Panc1 (cell line): Measurements from ENCODE around the gene SIRT6. TPM values are rescaled to one million over a fixed set of nuclear protein-coding genes. Genes with fewer than 3 reads are reported as not detected.

Experiments
- ATAC-seq: fragments of 200-7000 bp; cut with Tn5 transposase; 2 replicates; pipeline ENCODE4 v1.9.1; 2020; ENCODE audit warnings: mild to moderate bottlenecking, moderate library complexity
- BruUV-seq: library from RNA; stranded (reverse); fragments of 400-500 nt; replicated peaks from 2 replicates; lab custom pipeline; 2021; lab: Mats Ljungman, UMichigan
- CTCF ChIA-PET: fragments of 300-600 bp; sonication (Branson Sonifier 250); formaldehyde crosslinking; loops from one replicate; lab custom pipeline; 2022; ENCODE audit warnings: antibody characterized with exemption; lab: Charles Lee
- POLR2A ChIA-PET: fragments of 300-600 bp; sonication (Branson Sonifier 250); formaldehyde crosslinking; loops from one replicate; lab custom pipeline; 2022; ENCODE audit warnings: antibody characterized with exemption; lab: Charles Lee
- DNase-seq: peaks from one replicate; pipeline ENCODE4 v3.0.0-alpha.2; 2010; ENCODE audit warnings: low read depth, low spot score
- H3K27ac ChIP-seq: 2 replicates; pipeline ENCODE4 v1.5.1; 2011; ENCODE audit warnings: mild to moderate bottlenecking, low read length, inconsistent platforms
- H3K27me3 ChIP-seq: fragments of 200-500 bp; sonication (Bioruptor generic); 2 replicates; pipeline ENCODE4 v1.6.0; 2014; ENCODE audit warnings: low read length, inconsistent platforms; ENCODE audit not compliant: control insufficient read depth, insufficient read depth
- H3K36me3 ChIP-seq: fragments of 200-500 bp; sonication (Bioruptor generic); 2 replicates; pipeline ENCODE4 v1.5.1; 2014; ENCODE audit warnings: inconsistent platforms, mild to moderate bottlenecking, low read length, moderate library complexity; ENCODE audit not compliant: control insufficient read depth, insufficient read depth
- H3K4me1 ChIP-seq: 2 replicates; pipeline ENCODE4 v1.5.1; 2011; ENCODE audit warnings: inconsistent platforms, mild to moderate bottlenecking, low read length, moderate library complexity; ENCODE audit not compliant: control insufficient read depth, insufficient read depth
- H3K4me3 ChIP-seq, 2 experiments: 2 replicates each; pipeline ENCODE4 v1.5.1; 2011 to 2012; ENCODE audit warnings: low read depth in 2 of 2, low read length in 2 of 2, mild to moderate bottlenecking in 2 of 2, inconsistent platforms in 1 of 2, moderate library complexity in 1 of 2
- H3K9me3 ChIP-seq: fragments of 200-500 bp; sonication (Bioruptor generic); 2 replicates; pipeline ENCODE4 v1.5.1; 2014; ENCODE audit warnings: low read depth, mild to moderate bottlenecking, inconsistent platforms, low read length, moderate library complexity; ENCODE audit not compliant: control insufficient read depth, insufficient read depth
- CTCF ChIP-seq: fragments of 450-650 bp; IDR thresholded peaks from 2 replicates; pipeline ENCODE4 v1.5.1; 2017; ENCODE audit warnings: mild to moderate bottlenecking
- POLR2AphosphoS5 ChIP-seq: IDR thresholded peaks from 2 replicates; pipeline ENCODE4 v1.6.1; 2012; ENCODE audit warnings: mild to moderate bottlenecking, low read depth, low read length, moderate library complexity
- REST ChIP-seq, 2 experiments: IDR thresholded peaks; 2 replicates each; pipeline ENCODE4 v1.6.1; 2011 to 2012; ENCODE audit warnings: low read depth in 2 of 2, control low read depth in 1 of 2, low read length in 1 of 2, mild to moderate bottlenecking in 1 of 2, moderate library complexity in 1 of 2; ENCODE audit not compliant: insufficient read depth in 1 of 2
- SIN3A ChIP-seq: IDR thresholded peaks from 2 replicates; pipeline ENCODE4 v1.6.1; 2012; ENCODE audit warnings: low read depth, mild to moderate bottlenecking, low read length, moderate library complexity, borderline replicate concordance; ENCODE audit not compliant: insufficient read depth
- TCF7L2 ChIP-seq: IDR thresholded peaks from 2 replicates; pipeline ENCODE4 v1.6.1; 2011; ENCODE audit warnings: mild to moderate bottlenecking, low read depth, low read length, inconsistent platforms
- in situ Hi-C: cut with HindIII; loops from 2 replicates; pipeline ENCODE4 v1.10.0; 2016; ENCODE audit warnings: low sequenced_read_pairs, low pct_unique_long_range_greater_than_20kb
- intact Hi-C: fragments of 100-400 bp; cut with micrococcal nuclease; formaldehyde crosslinking; loops from one replicate; pipeline ENCODE4 v1.10.0; 2022; ENCODE audit not compliant: unreplicated experiment
- total RNA-seq: library from RNA; stranded (reverse); gene quantifications from one replicate; pipeline ENCODE4 v1.2.1, GENCODE V29; 2021; ENCODE audit not compliant: unreplicated experiment

The SIRT6 gene
- total RNA-seq, 1 experiment from 2014 or later = 19.8 TPM

GRCh38 chr19:4229179-4229931 lies 47.0 kb upstream of the SIRT6 start, which contains the start of gene EBI3:
EBI3 (plus strand) TSS chr19:4229523; CDS start chr19:4229551, 28 bp downstream.
- CTCF ChIA-PET = no interaction called here
- Histone ChIP-seq H3K27me3 (no peaks in the 10 kb centered on the region; the same call in 1 of the 2 replicates), H3K4me3 (peak within 1 kb of the TSS in 1 of 2 experiments; percentile 20; a peak in 1 of 4 replicates), H3K27ac (0 out of 2 replicates have a peak within 1 kb of the TSS, but pooled peaks have one; percentile 12), H3K9me3 (no peaks in the 10 kb centered on the region), H3K4me1 (no peaks in the 10 kb centered on the region; the same call in 1 of the 2 replicates), H3K36me3 (no peaks in the 10 kb centered on the region)
- in situ Hi-C loops = no loop called here
- POLR2A ChIA-PET = no interaction called here
- no TSS peak for BruUV-seq
- intact Hi-C loops = no loop called here
- TF ChIP-seq POLR2AphosphoS5 = no peak
- no peak for TF ChIP-seq CTCF
- TF ChIP-seq TCF7L2 = no peak
- no peak for TF ChIP-seq SIN3A
- TF ChIP-seq REST (IDR thresholded peaks at IDR 0.05; ENCODE audit: insufficient read depth in 1 of 2, low read depth in 2 of 2, low read length in 1 of 2) = no peak
- ATAC-seq (peak; percentile 75), DNase-seq (no peak)

- TF ChIP-seq TCF7L2 (no peak), SIN3A (no peak)
- Histone ChIP-seq H3K4me3 (peak overlapping the region in 1 of 2 experiments; percentile 20; a peak in 1 of 4 replicates), H3K36me3 (no peaks in the 10 kb centered on the region), H3K9me3 (no peaks in the 10 kb centered on the region), H3K27me3 (no peaks in the 10 kb centered on the region; the same call in 1 of the 2 replicates), H3K4me1 (no peaks in the 10 kb centered on the region; the same call in 1 of the 2 replicates), H3K27ac (no peak overlapping the region)
- ChIA-PET POLR2A (no interaction called here), CTCF (no interaction called here)
- no TSS peak for BruUV-seq
- DNase-seq (no peak), ATAC-seq (no peak)
- intact Hi-C loops (no loop called here), in situ Hi-C loops (no loop called here)
Measured at GRCh38 chr19:4228765-4229178, 46.4 kb upstream of the SIRT6 start.

- no peak for ATAC-seq
- DNase-seq = no peak
- intact Hi-C loops = no loop called here
- Histone ChIP-seq H3K9me3 (no peaks in the 10 kb centered on the region), H3K27ac (no peak overlapping the region), H3K4me1 (no peaks in the 10 kb centered on the region; the same call in 1 of the 2 replicates), H3K36me3 (no peaks in the 10 kb centered on the region), H3K4me3 (no peak overlapping the region), H3K27me3 (no peaks in the 10 kb centered on the region; the same call in 1 of the 2 replicates)
- ChIA-PET POLR2A (no interaction called here), CTCF (no interaction called here)
- no peak for TF ChIP-seq TCF7L2
- TF ChIP-seq REST (IDR thresholded peaks at IDR 0.05; ENCODE audit: insufficient read depth in 1 of 2, low read depth in 2 of 2, low read length in 1 of 2) = no peak
- TF ChIP-seq CTCF = no peak
- TF ChIP-seq POLR2AphosphoS5 = no peak
- no peak for TF ChIP-seq SIN3A
- in situ Hi-C loops = no loop called here
- no TSS peak for BruUV-seq
Measured at GRCh38 chr19:4227771-4228170, 45.4 kb upstream of the SIRT6 start.
